ENCODE data around the gene LGSN.
"Not testable (repeated sequence)": the region's sequence is repeated elsewhere in the genome, so short reads cannot be mapped to it uniquely, and the experiment has no call there.

LGSN gene

DNA sequence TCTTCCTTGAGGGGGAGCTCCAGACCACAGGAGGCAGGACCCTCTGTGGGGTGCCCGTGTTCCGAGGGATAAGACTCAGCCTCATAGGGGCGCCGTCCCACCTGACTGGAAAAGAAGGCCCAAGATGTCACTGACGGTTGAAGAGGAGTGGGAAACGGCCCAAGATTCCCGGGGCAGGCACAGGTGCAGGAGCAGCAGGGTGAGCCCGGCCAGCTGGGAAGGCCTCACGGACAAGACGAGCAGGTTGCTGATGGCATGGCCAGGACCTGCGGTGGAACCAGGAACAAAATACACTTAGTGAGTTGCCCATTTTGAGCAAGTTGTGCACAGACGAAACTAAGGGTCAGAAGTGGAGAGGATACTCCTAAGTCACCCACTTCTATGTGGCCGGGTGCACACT lies 89.8 kb downstream of the LGSN start:
- DNase-seq = not testable (repeated sequence)

DNA sequence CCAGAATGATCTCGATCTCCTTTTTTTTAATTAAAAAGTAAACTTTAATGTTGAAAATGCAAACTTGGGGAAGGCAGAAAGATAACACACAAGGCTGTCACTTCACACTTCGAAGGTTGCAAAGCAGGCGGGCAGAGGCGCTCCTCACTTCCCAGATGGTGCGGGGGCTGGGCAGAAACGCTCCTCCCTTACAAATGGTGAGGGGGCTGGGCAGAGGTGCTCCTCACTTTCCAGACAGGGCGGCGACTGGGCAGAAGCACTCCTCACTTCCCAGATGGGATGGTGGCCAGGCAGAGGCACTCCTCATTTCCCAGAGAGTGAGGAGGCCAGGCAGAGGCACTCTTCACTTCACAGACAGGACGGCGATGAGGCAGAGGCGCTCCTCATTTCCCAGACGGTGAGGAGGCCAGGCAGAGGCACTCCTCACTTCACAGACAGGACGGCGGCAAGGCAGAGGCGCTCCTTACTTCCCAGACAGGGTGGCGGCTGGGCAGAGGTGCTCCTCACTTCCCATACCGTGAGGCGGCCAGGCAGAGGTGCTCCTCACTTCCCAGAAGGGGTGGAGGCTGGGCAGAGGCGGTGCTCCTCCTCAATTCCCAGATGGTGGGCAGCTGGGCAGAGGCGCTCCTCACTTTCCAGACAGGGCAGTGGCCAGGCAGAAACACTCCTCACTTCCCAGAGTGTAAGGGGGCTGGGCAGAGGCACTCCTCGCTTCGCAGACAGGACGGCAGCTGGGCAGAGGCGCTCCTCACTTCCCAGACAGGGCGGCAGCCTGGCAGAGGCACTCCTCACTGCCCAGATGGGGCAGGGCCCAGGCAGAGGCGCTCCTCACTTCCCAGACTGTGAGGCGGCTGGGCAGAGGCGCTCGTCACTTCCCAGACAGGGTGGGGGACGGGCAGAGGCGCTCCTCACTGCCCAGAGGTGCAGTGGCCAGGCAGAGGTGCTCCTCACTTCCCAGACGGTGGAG lies 91.6 kb downstream of the LGSN start:
- not testable (repeated sequence) for DNase-seq

DNA sequence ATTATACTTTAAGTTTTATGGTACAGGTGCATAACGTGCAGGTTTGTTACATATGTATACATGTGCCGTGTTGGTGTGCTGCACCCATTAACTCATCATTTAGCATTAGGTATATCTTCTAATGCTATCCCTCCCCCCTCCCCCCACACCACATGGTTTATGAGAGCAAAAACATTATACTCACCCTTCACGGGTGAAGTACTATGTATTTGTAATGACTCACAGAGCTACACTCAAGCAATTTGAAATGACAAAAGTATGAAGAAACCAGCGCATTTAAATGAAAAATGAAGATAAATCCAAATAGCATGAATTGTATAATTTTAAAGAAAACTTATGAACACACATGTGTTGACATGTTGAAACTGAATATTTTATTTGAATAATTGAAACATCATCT lies 93.8 kb downstream of the LGSN start:
- DNase-seq = not testable (repeated sequence)

Measured in DMS153 (cell line).